Left ventricle myocardium superior (tissue), 1 donor: ENCODE measurements around the gene NEK7. TPM values are rescaled to one million over a fixed set of nuclear protein-coding genes. Genes with fewer than 3 reads are reported as not detected.

Source experiments
- ATAC-seq: fragments of 200-7000 bp; cut with Tn5 transposase; one replicate; pipeline ENCODE4 v1.9.1; 2020; ENCODE audit warnings: mild to moderate bottlenecking, moderate library complexity
- DNase-seq: peaks from one replicate; pipeline ENCODE4 v3.0.0-alpha.2; 2020
- intact Hi-C: fragments of 100-400 bp; cut with micrococcal nuclease; formaldehyde crosslinking; loops from one replicate; pipeline ENCODE4 v1.11.0; 2022
- total RNA-seq: library from RNA; stranded (reverse); fragmentation: NEBNext Ultra II Directional; extraction: Animal tissue kit (Norgen Biotek cat#: 25700); gene quantifications from one replicate; pipeline ENCODE4 v1.2.1, GENCODE V29; 2021
- donor health status: DM: no; HTN: yes; CAD: no; lungs with severe emphysema.

NEK7 gene
- total RNA-seq, 1 donor from 2014 or later, result 215 TPM

GRCh38 chr1:198360208-198360729 is 203.5 kb downstream of the NEK7 start:
- intact Hi-C loops, result loop anchor here (5.0 kb wide), 1 partner anchor 273 kb away; no protein-coding TSS in a partner anchor
- DNase-seq (no peak), ATAC-seq (no peak)

DNA sequence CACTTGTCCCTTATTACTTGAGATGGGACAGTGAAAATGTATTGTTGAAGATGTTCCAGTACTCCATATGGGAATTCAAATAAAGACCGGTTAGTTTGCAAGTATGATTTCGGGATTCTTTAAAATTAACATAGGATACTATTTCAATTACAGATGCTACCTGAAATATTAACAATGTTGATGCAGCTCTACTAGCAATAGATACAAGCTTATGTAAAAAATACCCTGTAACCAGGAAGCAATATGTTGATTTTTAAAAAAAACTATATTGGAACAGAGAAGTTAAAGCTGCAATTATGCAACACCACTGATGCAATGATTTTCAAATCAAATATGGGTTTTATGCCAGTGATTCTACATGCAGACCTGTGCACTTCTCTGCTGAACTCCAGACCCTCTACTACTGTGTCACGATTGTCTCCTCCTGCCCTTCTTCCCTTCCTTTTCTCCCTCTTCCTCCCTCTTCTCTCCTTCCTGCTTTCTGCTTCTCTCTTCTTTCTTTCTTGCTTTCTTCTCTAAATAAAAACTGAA is 204.5 kb downstream of the NEK7 start:
- DNase-seq (no peak), ATAC-seq (no peak)
- intact Hi-C loops, result loop anchor here (5.0 kb wide), 1 partner anchor 274 kb away; no protein-coding TSS in a partner anchor

- intact Hi-C loops, result loop anchor here (5.0 kb wide), 1 partner anchor 276 kb away; no protein-coding TSS in a partner anchor
- no peak for DNase-seq
- ATAC-seq, result no peak
These were observed 206.9 kb downstream of the NEK7 start for GRCh38 chr1:198363625-198364151.

DNA sequence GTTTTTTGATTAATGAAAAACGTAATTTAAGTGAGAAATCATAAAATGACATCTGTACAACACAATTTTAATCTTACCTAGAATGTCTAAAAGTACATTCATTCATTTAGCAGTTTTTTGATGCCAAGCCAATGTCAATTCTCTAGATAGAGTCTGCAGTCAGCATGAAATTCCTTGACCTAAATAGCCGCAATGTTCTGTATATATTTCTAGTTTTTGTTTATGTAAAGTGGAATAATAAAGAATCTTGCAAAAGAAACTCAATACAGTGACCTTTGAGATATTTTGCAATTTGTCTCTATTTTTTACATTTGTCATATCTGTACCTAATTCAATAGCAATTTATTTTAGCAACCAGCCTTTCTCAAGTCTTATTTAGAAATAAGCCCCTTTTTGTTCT is 207.7 kb downstream of the NEK7 start:
- intact Hi-C loops, result loop anchor here (5.0 kb wide), 1 partner anchor 277 kb away; no protein-coding TSS in a partner anchor
- no peak for ATAC-seq
- DNase-seq, result no peak

GRCh38 chr1:198367296-198367695 is 210.5 kb downstream of the NEK7 start:
- intact Hi-C loops, result no loop called here
- DNase-seq, result no peak
- ATAC-seq, result no peak

DNA sequence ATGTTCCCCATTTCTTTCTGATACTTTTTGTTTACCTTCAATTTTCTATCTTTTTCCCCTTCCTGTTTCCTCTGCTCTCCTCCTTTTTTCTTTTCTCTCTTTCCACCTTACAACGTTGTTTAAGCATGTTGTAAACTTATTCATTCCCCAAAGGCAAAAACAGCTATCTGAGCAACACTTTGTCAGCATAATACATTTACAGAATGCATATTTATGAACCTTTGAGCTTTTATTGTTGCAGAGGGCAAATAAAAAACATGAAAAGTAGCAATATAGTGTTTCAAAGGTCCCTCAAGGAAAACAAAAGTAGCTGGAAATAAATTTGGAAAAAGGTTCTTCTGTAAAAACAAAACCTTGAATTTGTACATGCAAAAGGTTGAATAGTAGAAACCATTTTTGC is 214.2 kb downstream of the NEK7 start:
- ATAC-seq, result no peak
- intact Hi-C loops, result no loop called here
- DNase-seq, result no peak

Other genes with a start within 250 kb of the NEK7 start
- gene LHX9, start 239.6 kb upstream of the NEK7 start, total RNA-seq, result 0.27 TPM